Measurements from ENCODE around the gene PDIA5.
A peak's percentile ranks its signal among the peaks of the same experiment; 100 is the strongest.

PDIA5 gene

GRCh38 chr3:123042413-123042812 lies 24.4 kb upstream of the PDIA5 start:
- DNase-seq (ENCODE audit: low read depth in 2 of 2) = no peak

- no peak for DNase-seq (ENCODE audit: low read depth in 2 of 2)
Observed at GRCh38 chr3:123044981-123045763, 21.7 kb upstream of the PDIA5 start.

- no peak for DNase-seq (ENCODE audit: low read depth in 2 of 2)
Observed at GRCh38 chr3:123046262-123047061, 20.4 kb upstream of the PDIA5 start.

- DNase-seq (ENCODE audit: low read depth in 2 of 2) = no peak
Observed at GRCh38 chr3:123047062-123047319, 19.8 kb upstream of the PDIA5 start.

- DNase-seq (ENCODE audit: low read depth in 2 of 2) = no peak
Observed at GRCh38 chr3:123048480-123049237, 18.2 kb upstream of the PDIA5 start.

DNA sequence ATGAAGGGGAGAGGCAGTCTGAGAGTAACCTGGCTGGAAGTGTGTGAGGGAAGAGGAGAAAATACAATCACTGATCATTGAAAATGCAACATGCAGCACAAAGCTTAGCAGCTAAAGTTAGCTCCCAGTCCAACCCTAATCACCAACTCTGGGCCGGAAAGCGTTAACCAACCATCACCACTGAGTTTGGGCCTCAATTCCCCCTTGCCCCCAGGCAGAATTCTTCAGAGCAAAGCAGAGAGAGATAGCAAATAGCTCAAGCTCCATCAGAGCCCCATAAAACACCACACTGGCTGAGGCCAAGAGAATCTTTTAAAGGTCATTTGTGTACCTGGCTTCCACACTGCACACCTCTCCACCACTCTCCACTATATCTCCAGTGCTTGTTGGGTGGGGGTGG lies 16.2 kb upstream of the PDIA5 start:
- no peak for DNase-seq (ENCODE audit: low read depth in 2 of 2)

DNA sequence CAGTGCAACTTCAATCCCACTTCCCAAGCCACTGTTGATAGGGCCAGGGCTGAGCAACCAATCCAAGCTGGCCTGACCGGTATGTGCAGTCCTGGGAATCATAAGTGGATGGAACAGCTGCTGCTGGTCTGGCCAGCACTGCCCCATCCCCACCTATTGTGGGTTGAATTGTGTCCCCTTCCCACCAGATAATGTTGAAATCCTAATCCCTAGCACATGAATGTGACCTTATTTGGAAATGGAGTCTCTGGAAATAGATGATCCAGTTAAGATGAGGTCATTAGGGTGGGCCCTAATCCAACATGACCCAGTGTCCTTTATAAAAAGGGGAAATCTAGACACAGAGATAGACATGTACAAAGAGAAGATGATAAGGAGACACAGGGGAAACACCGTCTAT lies 13.7 kb upstream of the PDIA5 start:
- no peak for DNase-seq (ENCODE audit: low read depth in 2 of 2)

GRCh38 chr3:123054109-123054778 lies 12.6 kb upstream of the PDIA5 start:
- DNase-seq (ENCODE audit: low read depth in 2 of 2) = no peak

GRCh38 chr3:123054931-123055330 lies 11.9 kb upstream of the PDIA5 start:
- DNase-seq (ENCODE audit: low read depth in 2 of 2) = no peak

- DNase-seq (ENCODE audit: low read depth in 2 of 2) = no peak
Observed at GRCh38 chr3:123055352-123055751, 11.5 kb upstream of the PDIA5 start.

- DNase-seq (ENCODE audit: low read depth in 2 of 2) = no peak
Observed at GRCh38 chr3:123058505-123058904, 8.3 kb upstream of the PDIA5 start.

DNA sequence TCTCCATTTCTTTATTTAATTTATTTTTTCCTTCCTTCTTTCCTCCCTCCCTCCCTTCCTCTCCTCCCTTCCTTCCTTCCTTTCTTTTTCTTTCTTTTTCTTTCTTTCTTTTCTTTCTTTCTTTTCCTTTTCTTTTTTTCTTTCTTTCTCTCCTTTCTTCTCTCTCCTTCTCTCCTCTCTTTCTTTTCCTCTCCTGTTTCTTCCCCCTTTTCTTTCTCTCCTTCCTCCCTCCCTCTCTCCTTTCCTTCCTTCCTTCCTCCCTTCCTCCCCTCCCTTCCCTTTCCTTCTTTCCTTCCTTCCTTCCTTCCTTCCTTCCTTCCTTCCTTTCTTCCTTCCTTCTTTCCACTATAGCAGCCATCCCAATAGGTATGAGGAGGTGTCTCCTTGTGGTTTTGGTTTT lies 6.8 kb upstream of the PDIA5 start:
- DNase-seq (ENCODE audit: low read depth in 2 of 2) = no peak

DNA sequence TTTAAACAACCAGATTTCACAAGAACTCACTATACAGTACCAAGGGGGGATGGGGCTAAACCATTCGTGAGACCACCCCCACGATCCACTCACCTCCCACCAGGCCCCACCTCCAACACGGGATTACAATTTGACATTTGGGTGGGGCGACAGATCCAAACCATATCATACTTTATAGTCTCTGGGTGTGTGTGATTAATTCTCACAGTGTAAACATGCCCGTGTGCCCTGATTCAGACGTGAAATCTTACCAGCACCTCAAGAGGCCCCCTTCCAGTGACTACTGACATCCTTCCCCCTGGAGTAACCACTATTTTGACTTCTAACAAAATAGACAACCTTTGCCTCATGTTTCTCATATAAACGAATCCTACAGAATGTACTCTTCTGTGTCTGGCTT lies 5.0 kb upstream of the PDIA5 start:
- DNase-seq (ENCODE audit: low read depth in 2 of 2) = no peak

DNA sequence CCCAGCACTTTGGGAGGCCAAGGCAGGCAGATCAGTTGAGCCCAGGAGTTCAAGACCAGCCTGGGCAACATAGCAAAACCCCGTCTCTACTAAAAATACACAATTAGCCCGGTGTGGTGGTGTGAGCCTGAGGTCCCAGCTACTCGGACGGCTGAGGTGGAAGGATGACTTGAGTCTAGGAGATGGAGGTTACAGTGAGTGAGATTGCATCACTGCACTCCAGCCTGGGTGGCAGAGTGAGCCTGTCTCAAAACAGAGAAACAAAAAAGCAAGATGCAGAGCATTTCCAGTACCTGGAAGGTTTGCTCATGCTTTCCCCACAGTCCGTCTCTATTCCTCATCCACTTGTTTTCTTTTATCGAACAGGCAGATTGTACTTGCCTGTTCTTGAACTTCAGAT lies 3.8 kb upstream of the PDIA5 start:
- no peak for DNase-seq (ENCODE audit: low read depth in 2 of 2)

DNA sequence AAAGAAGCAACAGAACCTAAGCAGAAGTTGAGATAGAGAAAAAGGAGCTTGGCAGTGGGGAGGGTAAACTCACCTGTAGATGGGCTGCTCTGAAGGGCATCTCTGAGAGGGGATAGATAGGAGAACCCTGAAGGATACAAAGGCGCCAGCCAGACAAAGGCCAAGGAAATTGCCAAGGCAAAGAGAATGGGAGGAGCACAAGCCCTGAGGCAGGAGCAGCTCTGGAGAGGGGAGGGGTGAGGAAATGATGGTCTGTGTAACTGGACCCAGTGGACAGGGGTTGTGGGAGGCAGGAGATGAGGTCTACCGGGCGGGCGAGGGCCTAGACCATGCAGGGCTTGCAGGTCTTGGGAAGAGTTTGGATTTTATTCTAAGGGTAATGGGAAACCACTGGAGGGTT lies 2.3 kb upstream of the PDIA5 start:
- no peak for DNase-seq (ENCODE audit: low read depth in 2 of 2)

DNA sequence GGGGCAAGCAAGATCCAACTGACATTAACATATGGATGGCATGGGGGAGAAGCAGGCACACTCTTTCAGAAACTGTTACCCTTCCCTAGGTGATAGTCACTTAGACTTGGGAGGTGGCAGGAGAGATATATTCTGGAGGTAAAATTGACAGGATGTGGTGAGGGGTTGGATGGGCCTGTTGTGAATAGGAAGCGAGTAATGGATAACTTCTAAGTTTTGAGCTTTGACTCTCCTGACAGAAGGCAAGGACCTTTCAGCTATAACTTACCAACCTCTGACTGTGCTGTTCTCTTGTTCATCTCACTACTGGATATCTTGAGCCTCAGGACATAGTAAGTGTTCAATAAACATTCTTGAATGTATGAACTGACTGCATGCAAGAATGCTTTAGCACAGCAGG lies 1.9 kb upstream of the PDIA5 start:
- DNase-seq (ENCODE audit: low read depth in 2 of 2) = no peak

DNA sequence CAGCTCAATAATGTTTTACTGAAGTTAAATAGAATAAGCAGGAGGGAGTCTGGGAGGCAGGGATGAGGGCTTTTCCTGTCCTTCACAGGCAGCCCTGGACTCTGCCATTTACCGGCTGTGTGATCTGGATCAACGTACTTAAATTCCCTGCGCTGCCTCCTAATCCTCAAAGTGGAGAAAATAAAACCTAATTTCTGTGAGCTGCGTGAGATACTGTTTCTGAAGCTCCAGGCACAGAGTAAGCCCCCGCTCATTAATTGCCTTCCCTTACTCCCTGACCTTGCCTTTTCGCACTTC lies 278 bp upstream of the PDIA5 start:
- DNase-seq (ENCODE audit: low read depth in 2 of 2) = no peak

DNA sequence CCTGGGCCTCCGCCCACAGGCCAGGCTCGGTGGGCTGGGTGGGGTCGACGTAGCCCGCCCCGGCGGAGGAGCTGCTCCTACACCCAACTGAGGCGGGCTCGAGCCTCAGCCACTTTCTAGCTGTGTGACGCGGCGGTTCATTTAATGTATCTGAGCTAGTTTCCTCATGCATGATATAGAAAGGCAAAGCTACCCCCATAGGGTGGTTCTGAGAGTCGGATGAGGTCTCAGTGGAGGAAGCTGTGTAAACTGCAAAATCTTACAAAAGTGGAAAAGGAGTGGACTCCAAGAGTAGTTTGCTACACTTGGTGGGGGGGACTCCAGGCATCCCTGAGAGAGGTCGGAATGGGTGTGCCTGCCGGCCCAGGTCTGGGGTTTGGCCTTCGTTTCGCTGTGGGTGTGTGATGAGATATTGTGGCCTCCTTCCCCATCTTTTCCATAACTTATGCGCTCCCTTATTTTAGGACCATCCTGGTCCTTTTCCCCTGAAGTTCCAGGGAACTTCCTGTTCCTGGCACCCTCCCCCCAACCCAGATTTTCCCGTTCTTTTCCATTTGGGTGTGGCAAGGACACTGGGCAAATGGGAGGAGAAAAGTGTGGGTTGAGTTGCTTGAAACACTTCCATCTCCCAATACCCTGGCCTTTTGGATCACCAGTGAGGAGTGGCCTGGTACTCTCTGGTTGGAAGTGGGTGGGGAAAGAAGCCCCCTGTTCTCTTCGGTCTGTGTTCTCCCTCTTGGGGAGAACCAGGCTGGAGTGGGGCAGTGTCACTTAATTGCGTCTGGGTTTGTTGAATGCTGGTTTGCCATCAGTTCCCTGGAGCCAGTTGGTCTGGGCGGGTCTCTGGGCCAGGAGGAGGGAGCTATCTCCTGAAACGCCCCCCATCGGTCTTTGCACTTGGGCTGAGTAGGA lies 1.1 kb downstream of the PDIA5 start:
- peak in 1 of 2 donors; percentile 11 for DNase-seq (ENCODE audit: low read depth in 2 of 2)

GRCh38 chr3:123068601-123069381 lies 2.0 kb downstream of the PDIA5 start:
- DNase-seq (ENCODE audit: low read depth in 2 of 2) = no peak

DNA sequence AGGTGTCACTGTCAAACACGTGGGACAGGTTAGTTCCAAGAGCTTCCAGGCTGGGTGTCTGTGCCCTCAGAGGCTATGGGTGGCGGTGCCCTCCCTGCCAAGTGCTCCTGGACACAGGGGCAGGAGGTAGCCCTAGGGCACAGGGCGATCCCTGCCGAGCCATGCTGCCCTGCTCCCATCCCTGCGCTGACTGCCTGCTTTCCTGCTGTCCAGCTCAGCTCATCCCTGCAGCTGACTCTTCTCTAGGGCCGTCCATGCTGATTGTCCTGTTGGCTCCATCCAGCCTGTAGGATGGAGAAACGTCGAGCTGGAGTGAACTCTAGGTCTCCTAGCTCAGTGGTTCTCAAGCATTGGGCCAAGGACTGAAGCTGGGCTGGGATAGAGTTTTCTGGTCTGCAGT lies 3.7 kb downstream of the PDIA5 start:
- no peak for DNase-seq (ENCODE audit: low read depth in 2 of 2)

- no peak for DNase-seq (ENCODE audit: low read depth in 2 of 2)
Observed at GRCh38 chr3:123071146-123071545, 4.3 kb downstream of the PDIA5 start.

All from stimulated activated CD8-positive, alpha-beta memory T cell treated with anti-CD3 and anti-CD28 coated beads, Interleukin-15, amount 100 ng/mL, for 4 hours (primary cell).